Fibroblast of skin of left biceps (primary cell): ENCODE data around the gene USF2.

Experiments used
- DNase-seq, 2 experiments: peaks; one replicate each; pipeline ENCODE4 v3.0.0-alpha.2; 2013; ENCODE audit warnings: low read depth in 2 of 2

USF2 gene

GRCh38 chr19:35301961-35302360 lies 33.2 kb downstream of the USF2 start:
- no peak for DNase-seq

- DNase-seq, result no peak
These were observed 33.7 kb downstream of the USF2 start for GRCh38 chr19:35302446-35302845.

- DNase-seq, result no peak
These were observed 34.7 kb downstream of the USF2 start for GRCh38 chr19:35303357-35303915.

- DNase-seq, result no peak
These were observed 35.3 kb downstream of the USF2 start for GRCh38 chr19:35304036-35304435.

GRCh38 chr19:35305181-35305580 lies 36.4 kb downstream of the USF2 start:
- DNase-seq, result no peak

GRCh38 chr19:35306473-35307246 lies 37.9 kb downstream of the USF2 start:
- DNase-seq, result no peak

- no peak for DNase-seq
These were observed 39.2 kb downstream of the USF2 start for GRCh38 chr19:35307931-35308330.

- no peak for DNase-seq
These were observed 40.1 kb downstream of the USF2 start for GRCh38 chr19:35308910-35309309.

- DNase-seq, result no peak
These were observed 40.9 kb downstream of the USF2 start for GRCh38 chr19:35309481-35310279.

GRCh38 chr19:35310331-35310730 lies 41.6 kb downstream of the USF2 start:
- no peak for DNase-seq

- DNase-seq, result no peak
These were observed 42.2 kb downstream of the USF2 start for GRCh38 chr19:35310811-35311465.

- no peak for DNase-seq
These were observed 43.3 kb downstream of the USF2 start for GRCh38 chr19:35311901-35312665.

- DNase-seq, result no peak
These were observed 44.8 kb downstream of the USF2 start for GRCh38 chr19:35313587-35313986.

GRCh38 chr19:35314031-35314430 lies 45.3 kb downstream of the USF2 start:
- no peak for DNase-seq

- DNase-seq, result no peak
These were observed 46.2 kb downstream of the USF2 start for GRCh38 chr19:35314858-35315470.

GRCh38 chr19:35315883-35316282 lies 47.1 kb downstream of the USF2 start:
- no peak for DNase-seq

GRCh38 chr19:35316560-35316959 lies 47.8 kb downstream of the USF2 start:
- no peak for DNase-seq

GRCh38 chr19:35317464-35318043 lies 48.8 kb downstream of the USF2 start:
- no peak for DNase-seq

- no peak for DNase-seq
These were observed 50.1 kb downstream of the USF2 start for GRCh38 chr19:35318679-35319448.
